ENCODE data around the gene JAZF1.

JAZF1 gene

DNA sequence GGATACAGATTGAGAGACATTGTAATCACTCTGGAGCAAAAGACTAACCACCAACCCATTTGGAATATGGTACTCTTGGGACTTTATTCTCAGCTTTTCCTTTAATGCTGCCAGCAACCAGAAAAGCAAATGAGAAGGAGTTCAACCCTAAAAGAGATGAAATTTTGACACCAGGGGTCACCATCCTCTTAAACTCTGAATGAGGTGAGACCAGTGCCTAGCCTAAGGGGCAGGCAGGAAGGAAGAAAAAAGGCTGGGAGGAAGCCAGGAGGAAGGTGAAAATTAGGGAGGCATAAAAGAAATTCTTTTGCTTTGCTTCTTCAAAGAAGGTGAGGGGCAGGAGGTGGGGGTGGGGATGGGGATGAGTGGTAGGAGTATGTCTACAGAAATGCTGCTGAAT, 135.8 kb downstream of the JAZF1 start:
- Histone ChIP-seq H3K27ac (no peak overlapping the region), H2AFZ (ENCODE audit: low read depth) (no peak overlapping the region), H4K20me1 (ENCODE audit: insufficient read depth) (no peaks in the 10 kb centered on the region), H3K9ac (no peak overlapping the region), H3K36me3 (ENCODE audit: insufficient read depth) (no peaks in the 10 kb centered on the region), H3K4me2 (no peak overlapping the region), H3K4me3 (IDR thresholded peaks at IDR 0.05; ENCODE audit: insufficient read depth, low read depth, low read length) (no peak overlapping the region), H3K79me2 (ENCODE audit: insufficient read depth, low read depth) (no peaks in the 10 kb centered on the region), H3K4me1 (ENCODE audit: low read depth, poor library complexity, severe bottlenecking) (no peaks in the 10 kb centered on the region), H3K27me3 (ENCODE audit: insufficient read depth, low read depth) (no peaks in the 10 kb centered on the region)
- TF ChIP-seq, protein P1, sequence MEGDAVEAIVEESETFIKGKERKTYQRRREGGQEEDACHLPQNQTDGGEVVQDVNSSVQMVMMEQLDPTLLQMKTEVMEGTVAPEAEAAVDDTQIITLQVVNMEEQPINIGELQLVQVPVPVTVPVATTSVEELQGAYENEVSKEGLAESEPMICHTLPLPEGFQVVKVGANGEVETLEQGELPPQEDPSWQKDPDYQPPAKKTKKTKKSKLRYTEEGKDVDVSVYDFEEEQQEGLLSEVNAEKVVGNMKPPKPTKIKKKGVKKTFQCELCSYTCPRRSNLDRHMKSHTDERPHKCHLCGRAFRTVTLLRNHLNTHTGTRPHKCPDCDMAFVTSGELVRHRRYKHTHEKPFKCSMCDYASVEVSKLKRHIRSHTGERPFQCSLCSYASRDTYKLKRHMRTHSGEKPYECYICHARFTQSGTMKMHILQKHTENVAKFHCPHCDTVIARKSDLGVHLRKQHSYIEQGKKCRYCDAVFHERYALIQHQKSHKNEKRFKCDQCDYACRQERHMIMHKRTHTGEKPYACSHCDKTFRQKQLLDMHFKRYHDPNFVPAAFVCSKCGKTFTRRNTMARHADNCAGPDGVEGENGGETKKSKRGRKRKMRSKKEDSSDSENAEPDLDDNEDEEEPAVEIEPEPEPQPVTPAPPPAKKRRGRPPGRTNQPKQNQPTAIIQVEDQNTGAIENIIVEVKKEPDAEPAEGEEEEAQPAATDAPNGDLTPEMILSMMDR (conservative IDR thresholded peaks at IDR 0.05; ENCODE audit: low read depth, low read length) = no peak

DNA sequence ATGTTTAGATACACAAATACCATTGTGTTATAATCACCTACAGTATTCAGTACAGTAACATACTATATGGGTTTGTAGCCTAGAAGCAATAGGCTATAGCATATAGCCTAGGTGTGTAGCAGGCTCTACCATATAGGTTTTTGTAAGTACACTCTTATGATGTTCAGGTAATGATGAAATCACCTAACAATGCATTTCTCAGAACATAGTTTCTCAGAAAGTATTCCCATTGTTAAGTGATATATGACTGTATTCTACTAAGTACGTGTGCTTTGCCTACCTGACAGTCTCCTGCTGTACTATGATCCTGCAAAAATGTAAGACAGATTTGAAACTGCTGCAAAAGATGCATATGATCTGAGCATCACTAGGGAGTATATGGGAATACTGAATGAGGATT, 137.9 kb downstream of the JAZF1 start:
- Histone ChIP-seq H2AFZ (ENCODE audit: low read depth) (no peak overlapping the region), H3K79me2 (ENCODE audit: insufficient read depth, low read depth) (no peaks in the 10 kb centered on the region), H3K27ac (no peak overlapping the region), H3K4me1 (ENCODE audit: low read depth, poor library complexity, severe bottlenecking) (peaks cover 3% of the 10 kb centered on the region), H3K36me3 (ENCODE audit: insufficient read depth) (no peaks in the 10 kb centered on the region), H3K9ac (no peak overlapping the region), H3K4me3 (IDR thresholded peaks at IDR 0.05; ENCODE audit: insufficient read depth, low read depth, low read length) (no peak overlapping the region), H4K20me1 (ENCODE audit: insufficient read depth) (no peaks in the 10 kb centered on the region), H3K27me3 (ENCODE audit: insufficient read depth, low read depth) (no peaks in the 10 kb centered on the region), H3K4me2 (no peak overlapping the region)
- TF ChIP-seq, protein P1 (conservative IDR thresholded peaks at IDR 0.05; ENCODE audit: low read depth, low read length) = no peak

DNA sequence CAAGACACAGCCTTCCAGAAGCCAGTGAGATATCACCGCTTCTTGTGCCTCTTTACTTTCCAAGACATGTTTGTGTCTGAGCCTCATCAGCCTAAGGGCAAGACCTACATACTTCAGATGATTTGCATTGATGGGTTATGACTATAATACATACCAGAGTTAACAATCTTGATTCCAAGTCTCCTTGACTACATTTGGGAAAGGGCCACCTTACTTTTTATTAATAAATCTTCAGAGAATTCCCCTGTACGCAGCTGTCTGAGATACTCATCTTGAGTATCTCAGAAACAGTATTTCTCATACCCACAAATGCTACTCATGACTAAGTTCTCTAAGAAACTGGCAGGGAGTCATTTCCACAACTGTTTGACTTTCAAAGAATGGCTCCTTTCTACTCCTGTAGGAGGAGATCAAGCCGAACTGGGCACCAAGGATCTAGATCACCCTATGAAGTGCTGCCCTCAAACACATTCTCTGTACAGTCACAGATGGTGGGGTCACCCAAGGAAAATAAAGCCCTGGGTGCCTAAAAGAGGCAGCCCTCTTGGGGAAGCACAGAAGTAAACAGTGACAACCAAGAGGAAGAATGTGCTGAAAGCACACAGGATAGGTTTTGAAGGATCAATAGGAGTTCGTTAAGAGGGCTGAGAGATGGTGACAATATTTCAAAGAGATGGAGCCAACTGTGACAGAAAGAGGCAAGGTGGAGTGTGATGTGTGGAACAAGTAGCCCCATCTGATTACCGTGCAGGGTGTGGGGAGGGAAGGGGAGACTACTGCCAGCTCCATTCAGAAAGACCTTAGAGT, 138.9 kb downstream of the JAZF1 start:
- H3K4me1 ChIP-seq (ENCODE audit: low read depth, poor library complexity, severe bottlenecking) = peaks cover 12% of the 10 kb centered on the region
- TF ChIP-seq, protein P1 (conservative IDR thresholded peaks at IDR 0.05; ENCODE audit: low read depth, low read length) = no peak
- no peak overlapping the region for H3K4me3 ChIP-seq (IDR thresholded peaks at IDR 0.05; ENCODE audit: insufficient read depth, low read depth, low read length)
- H4K20me1 ChIP-seq (ENCODE audit: insufficient read depth) = no peaks in the 10 kb centered on the region
- H3K79me2 ChIP-seq (ENCODE audit: insufficient read depth, low read depth) = no peaks in the 10 kb centered on the region
- no peak overlapping the region for H3K9ac ChIP-seq
- H3K4me2 ChIP-seq = no peak overlapping the region
- H3K27me3 ChIP-seq (ENCODE audit: insufficient read depth, low read depth) = no peaks in the 10 kb centered on the region
- H3K36me3 ChIP-seq (ENCODE audit: insufficient read depth) = no peaks in the 10 kb centered on the region
- H2AFZ ChIP-seq (ENCODE audit: low read depth) = no peak overlapping the region
- H3K27ac ChIP-seq = no peak overlapping the region

DNA sequence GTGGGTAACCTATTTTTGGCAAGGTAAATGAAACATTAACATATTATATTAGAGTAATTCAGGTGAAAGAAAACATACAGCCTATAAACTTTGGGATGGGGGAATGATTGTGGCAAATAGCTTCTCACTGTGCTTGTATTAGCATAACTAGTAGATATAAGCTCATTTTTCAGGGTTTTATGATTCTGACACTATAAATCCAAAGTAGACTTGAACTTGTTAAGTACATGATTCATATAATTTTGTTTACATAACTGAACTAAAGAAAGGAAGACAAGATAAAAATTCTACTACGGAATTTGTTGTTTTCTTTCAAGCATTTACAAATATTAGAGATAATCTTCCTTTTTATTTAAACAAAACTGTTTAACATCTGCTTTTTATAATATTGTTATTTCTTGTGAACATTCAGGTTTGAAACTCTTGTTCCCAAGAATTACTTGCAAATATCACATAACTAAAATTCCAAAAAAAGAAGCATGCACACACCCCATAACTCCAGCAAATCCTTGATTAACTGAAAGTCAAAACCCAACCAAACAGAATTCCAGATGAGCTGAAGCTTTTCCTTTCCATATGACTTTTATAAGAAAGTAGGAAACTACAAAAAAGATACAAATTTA, 142.3 kb downstream of the JAZF1 start:
- Histone ChIP-seq H2AFZ (ENCODE audit: low read depth) (no peak overlapping the region), H3K36me3 (ENCODE audit: insufficient read depth) (no peaks in the 10 kb centered on the region), H3K79me2 (ENCODE audit: insufficient read depth, low read depth) (no peaks in the 10 kb centered on the region), H4K20me1 (ENCODE audit: insufficient read depth) (no peaks in the 10 kb centered on the region; the same call in 1 of the 2 replicates), H3K4me2 (no peak overlapping the region), H3K27ac (no peak overlapping the region), H3K27me3 (ENCODE audit: insufficient read depth, low read depth) (no peaks in the 10 kb centered on the region), H3K9ac (no peak overlapping the region), H3K4me1 (ENCODE audit: low read depth, poor library complexity, severe bottlenecking) (peaks cover 12% of the 10 kb centered on the region), H3K4me3 (IDR thresholded peaks at IDR 0.05; ENCODE audit: insufficient read depth, low read depth, low read length) (no peak overlapping the region)
- TF ChIP-seq, protein P1 (conservative IDR thresholded peaks at IDR 0.05; ENCODE audit: low read depth, low read length) = no peak
